ENCODE results near the gene ANXA9. TPM values are rescaled to one million over a fixed set of nuclear protein-coding genes. Genes with fewer than 3 reads are reported as not detected.
A peak's percentile ranks its signal among the peaks of the same experiment; 100 is the strongest.

The ANXA9 gene
- total RNA-seq (under 1 TPM in 1 of 2 donors, not detected in 1; 0.15 TPM), total RNA-seq (0 to 0.08 reads per million in 2 donors)

- ATAC-seq, result no peak
- H3K27me3 Mint-ChIP-seq, result no peaks in the 10 kb centered on the region
- peaks cover 14% of the 10 kb centered on the region for H3K4me1 Mint-ChIP-seq
- no peak within 1 kb of the TSS for H3K4me3 Mint-ChIP-seq
- no peak within 1 kb of the TSS for H3K27ac Mint-ChIP-seq
- DNase-seq, result no peak
- no peaks in the 10 kb centered on the region for H3K36me3 Mint-ChIP-seq (ENCODE audit: low read depth)
- H3K9me3 ChIP-seq (ENCODE audit: control insufficient read depth, low read length, poor library complexity, severe bottlenecking), result no peaks in the 10 kb centered on the region
These were observed at the start of gene ANXA9 for GRCh38 chr1:150981805-150982712. Gene ANXA9 (plus strand): TSS chr1:150982292. CDS start chr1:150983106, 814 bp downstream.

- Mint-ChIP-seq H3K27ac (no peak overlapping the region), H3K4me1 (peaks cover 2% of the 10 kb centered on the region), H3K36me3 (ENCODE audit: low read depth) (peaks cover 13% of the 10 kb centered on the region), H3K27me3 (no peaks in the 10 kb centered on the region), H3K4me3 (no peak overlapping the region)
- DNase-seq, result no peak
- no peak for ATAC-seq
- H3K9me3 ChIP-seq (ENCODE audit: control insufficient read depth, low read length, poor library complexity, severe bottlenecking), result no peaks in the 10 kb centered on the region
These were observed 37.2 kb upstream of the ANXA9 start for GRCh38 chr1:150944856-150945255.

- H3K36me3 Mint-ChIP-seq (ENCODE audit: low read depth), result peaks cover 11% of the 10 kb centered on the region
- no peak overlapping the region for H3K27ac Mint-ChIP-seq
These were observed 27.4 kb upstream of the ANXA9 start for GRCh38 chr1:150954708-150955107.

GRCh38 chr1:150955280-150955679 lies 26.8 kb upstream of the ANXA9 start:
- no peaks in the 10 kb centered on the region for H3K9me3 ChIP-seq (ENCODE audit: control insufficient read depth, low read length, poor library complexity, severe bottlenecking)
- Mint-ChIP-seq H3K27ac (no peak overlapping the region), H3K36me3 (ENCODE audit: low read depth) (peaks cover 11% of the 10 kb centered on the region), H3K27me3 (no peaks in the 10 kb centered on the region), H3K4me1 (peaks cover 7% of the 10 kb centered on the region), H3K4me3 (no peak overlapping the region)
- ATAC-seq, result no peak
- no peak for DNase-seq

More at GRCh38 chr1:150954708-150955107, 27.4 kb upstream of the ANXA9 start:
- Mint-ChIP-seq H3K4me1 (peaks cover 7% of the 10 kb centered on the region), H3K27me3 (no peaks in the 10 kb centered on the region), H3K4me3 (no peak overlapping the region)
- no peak for ATAC-seq
- DNase-seq, result no peak
- H3K9me3 ChIP-seq (ENCODE audit: control insufficient read depth, low read length, poor library complexity, severe bottlenecking), result no peaks in the 10 kb centered on the region

GRCh38 chr1:150957666-150958065 lies 24.4 kb upstream of the ANXA9 start:
- Mint-ChIP-seq H3K36me3 (ENCODE audit: low read depth) (peaks cover 8% of the 10 kb centered on the region), H3K27ac (no peak overlapping the region), H3K4me1 (peaks cover 8% of the 10 kb centered on the region), H3K4me3 (no peak overlapping the region), H3K27me3 (no peaks in the 10 kb centered on the region)
- ATAC-seq, result no peak
- no peak for DNase-seq
- no peaks in the 10 kb centered on the region for H3K9me3 ChIP-seq (ENCODE audit: control insufficient read depth, low read length, poor library complexity, severe bottlenecking)

- no peak for ATAC-seq
- H3K9me3 ChIP-seq (ENCODE audit: control insufficient read depth, low read length, poor library complexity, severe bottlenecking), result no peaks in the 10 kb centered on the region
- H3K27ac Mint-ChIP-seq, result no peak overlapping the region
- no peak overlapping the region for H3K4me3 Mint-ChIP-seq
- H3K36me3 Mint-ChIP-seq (ENCODE audit: low read depth), result peaks cover 9% of the 10 kb centered on the region
- peaks cover 15% of the 10 kb centered on the region for H3K4me1 Mint-ChIP-seq
- no peaks in the 10 kb centered on the region for H3K27me3 Mint-ChIP-seq
- DNase-seq, result no peak
These were observed 21.4 kb upstream of the ANXA9 start for GRCh38 chr1:150960646-150961045.

- Mint-ChIP-seq H3K4me1 (peaks cover 18% of the 10 kb centered on the region), H3K27ac (peak overlapping the region; percentile 86), H3K4me3 (no peak overlapping the region), H3K27me3 (no peaks in the 10 kb centered on the region), H3K36me3 (ENCODE audit: low read depth) (peaks cover 13% of the 10 kb centered on the region)
- no peaks in the 10 kb centered on the region for H3K9me3 ChIP-seq (ENCODE audit: control insufficient read depth, low read length, poor library complexity, severe bottlenecking)
- ATAC-seq, result no peak
- DNase-seq, result no peak
These were observed 20.3 kb upstream of the ANXA9 start for GRCh38 chr1:150961756-150962155.

- no peak overlapping the region for H3K4me3 Mint-ChIP-seq
- H3K36me3 Mint-ChIP-seq (ENCODE audit: low read depth), result peaks cover 19% of the 10 kb centered on the region
- ATAC-seq (no peak), DNase-seq (no peak)
- H3K27me3 Mint-ChIP-seq, result no peaks in the 10 kb centered on the region
- H3K4me1 Mint-ChIP-seq, result peaks cover 23% of the 10 kb centered on the region
- H3K9me3 ChIP-seq (ENCODE audit: control insufficient read depth, low read length, poor library complexity, severe bottlenecking), result no peaks in the 10 kb centered on the region
- H3K27ac Mint-ChIP-seq, result peak overlapping the region; percentile 86
These were observed 18.6 kb upstream of the ANXA9 start for GRCh38 chr1:150963321-150964163.

- H3K9me3 ChIP-seq (ENCODE audit: control insufficient read depth, low read length, poor library complexity, severe bottlenecking), result no peaks in the 10 kb centered on the region
- Mint-ChIP-seq H3K27me3 (no peaks in the 10 kb centered on the region), H3K27ac (peak overlapping the region; percentile 70), H3K4me3 (no peak overlapping the region), H3K36me3 (ENCODE audit: low read depth) (peaks cover 21% of the 10 kb centered on the region), H3K4me1 (peaks cover 25% of the 10 kb centered on the region)
- ATAC-seq (no peak), DNase-seq (no peak)
These were observed 18.0 kb upstream of the ANXA9 start for GRCh38 chr1:150964164-150964489.

- no peaks in the 10 kb centered on the region for H3K9me3 ChIP-seq (ENCODE audit: control insufficient read depth, low read length, poor library complexity, severe bottlenecking)
- DNase-seq, result no peak
- no peak overlapping the region for H3K4me3 Mint-ChIP-seq
- peaks cover 27% of the 10 kb centered on the region for H3K4me1 Mint-ChIP-seq
- no peak for ATAC-seq
- H3K27ac Mint-ChIP-seq, result no peak overlapping the region
- no peaks in the 10 kb centered on the region for H3K27me3 Mint-ChIP-seq
- peaks cover 17% of the 10 kb centered on the region for H3K36me3 Mint-ChIP-seq (ENCODE audit: low read depth)
These were observed 16.5 kb upstream of the ANXA9 start for GRCh38 chr1:150965605-150966004.

GRCh38 chr1:150966011-150966410 lies 16.1 kb upstream of the ANXA9 start:
- H3K4me3 Mint-ChIP-seq, result no peak overlapping the region
- H3K27ac Mint-ChIP-seq, result no peak overlapping the region
- H3K27me3 Mint-ChIP-seq, result no peaks in the 10 kb centered on the region

GRCh38 chr1:150967936-150968335 lies 14.2 kb upstream of the ANXA9 start:
- Mint-ChIP-seq H3K4me1 (peaks cover 43% of the 10 kb centered on the region), H3K36me3 (ENCODE audit: low read depth) (peaks cover 17% of the 10 kb centered on the region), H3K27ac (peak overlapping the region; percentile 6), H3K27me3 (no peaks in the 10 kb centered on the region), H3K4me3 (no peak overlapping the region)
- ATAC-seq (no peak), DNase-seq (no peak)
- H3K9me3 ChIP-seq (ENCODE audit: control insufficient read depth, low read length, poor library complexity, severe bottlenecking), result no peaks in the 10 kb centered on the region

More at GRCh38 chr1:150966011-150966410, 16.1 kb upstream of the ANXA9 start:
- DNase-seq (no peak), ATAC-seq (no peak)
- H3K36me3 Mint-ChIP-seq (ENCODE audit: low read depth), result peaks cover 17% of the 10 kb centered on the region
- H3K4me1 Mint-ChIP-seq, result peaks cover 31% of the 10 kb centered on the region
- H3K9me3 ChIP-seq (ENCODE audit: control insufficient read depth, low read length, poor library complexity, severe bottlenecking), result no peaks in the 10 kb centered on the region

GRCh38 chr1:150968491-150968890 lies 13.6 kb upstream of the ANXA9 start:
- peak overlapping the region; percentile 88 for H3K27ac Mint-ChIP-seq
- DNase-seq (no peak), ATAC-seq (no peak)
- H3K9me3 ChIP-seq (ENCODE audit: control insufficient read depth, low read length, poor library complexity, severe bottlenecking), result no peaks in the 10 kb centered on the region
- no peaks in the 10 kb centered on the region for H3K27me3 Mint-ChIP-seq
- peaks cover 43% of the 10 kb centered on the region for H3K4me1 Mint-ChIP-seq
- no peak overlapping the region for H3K4me3 Mint-ChIP-seq
- H3K36me3 Mint-ChIP-seq (ENCODE audit: low read depth), result peaks cover 17% of the 10 kb centered on the region
